AG10803 (cell line): Measurements from ENCODE around the gene GLCE.

Experiments used
- DNase-seq: peaks from one replicate; pipeline ENCODE4 v3.0.0; 2010; ENCODE audit warnings: low read depth
- H3K4me3 ChIP-seq: 2 replicates; pipeline ENCODE4 v1.5.1; 2011; ENCODE audit warnings: mild to moderate bottlenecking, low read length, control low read depth
- TF ChIP-seq, protein P1 (sequence below): conservative IDR thresholded peaks from 2 replicates; pipeline ENCODE4 v1.5.1; 2011; ENCODE audit warnings: mild to moderate bottlenecking, low read length, control low read depth, inconsistent platforms

The GLCE gene

DNA sequence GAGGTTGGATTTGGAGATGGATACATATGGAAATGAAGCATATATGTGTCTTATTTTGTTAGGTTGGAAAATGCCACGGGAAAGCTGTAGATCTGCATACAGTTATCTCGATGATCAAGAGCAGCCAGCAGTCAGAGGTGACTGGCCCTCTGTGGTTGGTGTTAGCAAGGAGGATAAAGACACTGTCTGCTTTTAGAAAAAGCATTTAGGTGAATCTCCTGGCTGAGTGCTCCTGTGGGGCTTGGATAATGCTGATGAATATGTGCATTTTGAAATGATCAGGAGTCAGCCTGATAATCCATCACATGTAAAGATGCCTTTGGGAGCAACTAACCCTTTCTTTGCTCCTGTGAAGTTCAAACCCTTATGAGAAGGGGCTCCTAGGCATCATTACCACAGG is 24.9 kb upstream of the GLCE start:
- no peak for DNase-seq

DNA sequence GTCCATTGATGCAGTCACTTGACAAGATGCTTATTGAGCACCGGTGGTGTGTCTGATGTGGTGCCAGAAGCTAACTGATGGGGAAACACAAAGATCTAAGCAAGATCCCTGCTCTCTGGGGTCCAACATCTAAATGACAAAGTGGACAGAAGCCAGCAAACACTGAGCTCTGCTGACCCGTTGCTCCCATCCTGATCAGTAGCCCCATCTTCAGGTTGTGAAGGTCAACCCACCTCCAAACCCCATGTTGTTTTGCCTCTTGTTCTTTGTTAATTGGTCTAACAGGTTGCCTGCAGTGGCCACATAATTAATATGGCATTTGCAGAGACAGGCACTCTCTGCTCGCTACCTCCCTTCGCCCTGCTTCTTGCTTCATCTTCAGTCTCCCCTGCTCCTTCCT is 21.5 kb upstream of the GLCE start:
- no peak overlapping the region for H3K4me3 ChIP-seq
- TF ChIP-seq, protein P1, sequence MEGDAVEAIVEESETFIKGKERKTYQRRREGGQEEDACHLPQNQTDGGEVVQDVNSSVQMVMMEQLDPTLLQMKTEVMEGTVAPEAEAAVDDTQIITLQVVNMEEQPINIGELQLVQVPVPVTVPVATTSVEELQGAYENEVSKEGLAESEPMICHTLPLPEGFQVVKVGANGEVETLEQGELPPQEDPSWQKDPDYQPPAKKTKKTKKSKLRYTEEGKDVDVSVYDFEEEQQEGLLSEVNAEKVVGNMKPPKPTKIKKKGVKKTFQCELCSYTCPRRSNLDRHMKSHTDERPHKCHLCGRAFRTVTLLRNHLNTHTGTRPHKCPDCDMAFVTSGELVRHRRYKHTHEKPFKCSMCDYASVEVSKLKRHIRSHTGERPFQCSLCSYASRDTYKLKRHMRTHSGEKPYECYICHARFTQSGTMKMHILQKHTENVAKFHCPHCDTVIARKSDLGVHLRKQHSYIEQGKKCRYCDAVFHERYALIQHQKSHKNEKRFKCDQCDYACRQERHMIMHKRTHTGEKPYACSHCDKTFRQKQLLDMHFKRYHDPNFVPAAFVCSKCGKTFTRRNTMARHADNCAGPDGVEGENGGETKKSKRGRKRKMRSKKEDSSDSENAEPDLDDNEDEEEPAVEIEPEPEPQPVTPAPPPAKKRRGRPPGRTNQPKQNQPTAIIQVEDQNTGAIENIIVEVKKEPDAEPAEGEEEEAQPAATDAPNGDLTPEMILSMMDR: no peak
- no peak for DNase-seq

More for the DNA sequence above, 24.9 kb upstream of the GLCE start:
- TF ChIP-seq, protein P1: no peak
- no peak overlapping the region for H3K4me3 ChIP-seq

DNA sequence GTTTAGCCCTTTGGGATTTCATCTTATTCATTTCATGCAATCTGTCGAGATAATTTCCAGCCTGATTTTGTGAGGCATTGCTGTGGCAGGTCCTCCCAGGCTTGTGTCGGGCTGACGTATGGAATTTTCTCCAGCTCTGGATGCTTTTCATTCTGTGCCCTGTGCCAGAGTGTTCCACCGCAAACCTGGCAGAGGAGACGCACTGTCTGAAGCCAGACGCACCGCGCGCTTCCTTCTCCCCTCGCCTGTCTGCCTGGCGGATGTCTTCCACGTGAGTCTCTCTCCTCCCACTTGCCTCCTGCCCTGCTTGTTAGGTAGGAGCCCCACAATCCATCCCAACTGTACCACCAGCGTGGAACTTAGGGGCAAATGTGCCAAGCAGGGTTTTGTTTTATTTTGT is 20.1 kb upstream of the GLCE start:
- no peak for DNase-seq
- no peak overlapping the region for H3K4me3 ChIP-seq
- TF ChIP-seq, protein P1: no peak

DNA sequence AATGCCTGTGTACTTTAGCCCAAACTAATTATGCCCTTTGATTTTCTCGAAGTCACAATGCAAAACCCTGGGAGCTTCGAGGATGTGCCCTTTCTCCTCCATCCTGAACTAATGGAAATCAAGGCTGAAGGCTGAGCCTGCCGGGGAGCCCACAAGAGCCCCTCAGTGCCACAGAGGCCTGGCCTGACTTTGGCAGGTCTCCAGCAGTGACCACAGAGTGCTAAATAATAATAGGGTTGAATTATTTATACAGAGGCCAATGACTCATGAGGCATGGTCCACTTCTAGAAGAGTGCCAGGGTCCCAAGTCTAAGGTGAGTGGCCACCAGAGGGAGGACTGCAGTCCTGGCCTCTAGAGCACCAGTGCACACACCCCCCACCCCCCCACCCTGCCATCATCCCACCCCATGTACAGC is 19.1 kb upstream of the GLCE start:
- TF ChIP-seq, protein P1: no peak
- H3K4me3 ChIP-seq: no peak overlapping the region
- DNase-seq: no peak

DNA sequence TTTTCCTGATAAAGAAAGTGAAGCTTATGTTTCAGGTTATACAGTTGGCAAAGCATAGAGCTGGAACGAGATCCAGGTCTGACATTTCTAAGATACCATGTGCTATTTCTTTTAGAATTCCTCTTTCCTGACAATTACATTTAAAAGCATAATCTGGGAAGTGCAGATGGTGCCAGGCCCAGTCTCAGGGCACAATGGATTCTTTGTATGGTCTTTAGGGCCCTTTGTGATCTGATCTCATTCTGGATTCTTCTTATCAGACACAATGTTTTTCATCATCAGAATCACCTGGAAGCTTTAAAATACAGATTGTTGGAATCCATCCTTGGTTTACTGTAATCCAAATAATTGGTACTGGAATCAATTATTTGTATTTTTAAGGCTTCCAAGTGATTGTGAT is 18.6 kb upstream of the GLCE start:
- H3K4me3 ChIP-seq: no peak overlapping the region
- TF ChIP-seq, protein P1: no peak
- no peak for DNase-seq

- no peak for DNase-seq
- TF ChIP-seq, protein P1: no peak
- H3K4me3 ChIP-seq: no peak overlapping the region
These were observed 16.5 kb upstream of the GLCE start for GRCh38 chr15:69143756-69144436.

DNA sequence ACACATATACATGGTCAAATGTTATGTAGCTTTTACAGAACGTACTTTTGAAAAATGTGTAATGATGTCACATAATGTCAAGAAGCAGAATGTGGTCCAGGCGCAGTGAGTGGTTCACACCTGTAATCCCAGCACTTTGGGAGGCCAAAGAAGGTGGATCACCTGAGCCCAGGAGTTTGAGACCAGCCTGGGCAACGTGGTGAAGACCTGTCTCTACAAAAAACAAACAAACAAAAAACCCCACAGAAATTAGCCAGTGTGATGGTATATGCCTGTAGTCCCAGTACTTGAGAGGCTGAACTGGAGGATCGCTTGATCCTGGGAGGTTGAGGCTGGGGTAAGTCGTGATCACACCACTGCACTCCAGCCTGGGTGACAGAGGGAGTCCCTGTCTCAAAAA is 15.9 kb upstream of the GLCE start:
- no peak for DNase-seq
- no peak overlapping the region for H3K4me3 ChIP-seq
- TF ChIP-seq, protein P1: no peak
